Activated CD8-positive, alpha-beta T cell treated with anti-CD3 and anti-CD28 coated beads for 36 hours (primary cell): ENCODE results near the gene TBKBP1. TPM values are rescaled to one million over a fixed set of nuclear protein-coding genes. Genes with fewer than 3 reads are reported as not detected.

Source experiments
- ATAC-seq: fragments of 200-7000 bp; cut with Tn5 transposase; one replicate; pipeline ENCODE4 v1.10.0; 2021; ENCODE audit warnings: mild to moderate bottlenecking, moderate library complexity
- CTCF ChIA-PET: fragments of 350-600 bp; sonication (Branson Sonifier 250); formaldehyde crosslinking; loops from one replicate; lab custom pipeline; 2021; ENCODE audit warnings: antibody characterized with exemption; lab: Charles Lee
- POLR2A ChIA-PET: fragments of 350-600 bp; sonication (Branson Sonifier 250); formaldehyde crosslinking; loops from one replicate; lab custom pipeline; 2021; ENCODE audit warnings: antibody characterized with exemption; lab: Charles Lee
- DNase-seq: peaks from one replicate; pipeline ENCODE4 v3.0.0-alpha.2; 2020
- H3K27ac Mint-ChIP-seq: one replicate; pipeline ENCODE4 v1.8.0; 2021; ENCODE audit warnings: mild to moderate bottlenecking, mixed read lengths
- H3K27me3 Mint-ChIP-seq: one replicate; pipeline ENCODE4 v1.8.0; 2021; ENCODE audit warnings: mixed read lengths
- H3K36me3 Mint-ChIP-seq: one replicate; pipeline ENCODE4 v1.8.0; 2021; ENCODE audit warnings: low read depth, mixed read lengths
- H3K4me1 Mint-ChIP-seq: one replicate; pipeline ENCODE4 v1.8.0; 2021; ENCODE audit warnings: low read depth, mixed read lengths
- H3K4me3 Mint-ChIP-seq: one replicate; pipeline ENCODE4 v1.8.0; 2021; ENCODE audit warnings: mild to moderate bottlenecking, moderate library complexity, mixed read lengths
- H3K9me3 Mint-ChIP-seq: one replicate; pipeline ENCODE4 v1.8.0; 2021; ENCODE audit warnings: mixed read lengths
- CTCF ChIP-seq: fragments of 200-600 bp; IDR thresholded peaks from one replicate; pipeline ENCODE4 v1.8.0; 2022; ENCODE audit warnings: antibody characterized with exemption, mild to moderate bottlenecking
- intact Hi-C: fragments of 100-400 bp; cut with micrococcal nuclease; formaldehyde crosslinking; loops from one replicate; pipeline ENCODE4 v1.10.0; 2022
- total RNA-seq, 2 experiments: library from RNA; stranded (reverse); gene quantifications; one replicate each; pipeline ENCODE4 v1.2.3, GENCODE V29; 2021

TBKBP1 gene
- total RNA-seq, 2 experiments from 2014 or later, result 12.4 to 13.6 TPM

DNA sequence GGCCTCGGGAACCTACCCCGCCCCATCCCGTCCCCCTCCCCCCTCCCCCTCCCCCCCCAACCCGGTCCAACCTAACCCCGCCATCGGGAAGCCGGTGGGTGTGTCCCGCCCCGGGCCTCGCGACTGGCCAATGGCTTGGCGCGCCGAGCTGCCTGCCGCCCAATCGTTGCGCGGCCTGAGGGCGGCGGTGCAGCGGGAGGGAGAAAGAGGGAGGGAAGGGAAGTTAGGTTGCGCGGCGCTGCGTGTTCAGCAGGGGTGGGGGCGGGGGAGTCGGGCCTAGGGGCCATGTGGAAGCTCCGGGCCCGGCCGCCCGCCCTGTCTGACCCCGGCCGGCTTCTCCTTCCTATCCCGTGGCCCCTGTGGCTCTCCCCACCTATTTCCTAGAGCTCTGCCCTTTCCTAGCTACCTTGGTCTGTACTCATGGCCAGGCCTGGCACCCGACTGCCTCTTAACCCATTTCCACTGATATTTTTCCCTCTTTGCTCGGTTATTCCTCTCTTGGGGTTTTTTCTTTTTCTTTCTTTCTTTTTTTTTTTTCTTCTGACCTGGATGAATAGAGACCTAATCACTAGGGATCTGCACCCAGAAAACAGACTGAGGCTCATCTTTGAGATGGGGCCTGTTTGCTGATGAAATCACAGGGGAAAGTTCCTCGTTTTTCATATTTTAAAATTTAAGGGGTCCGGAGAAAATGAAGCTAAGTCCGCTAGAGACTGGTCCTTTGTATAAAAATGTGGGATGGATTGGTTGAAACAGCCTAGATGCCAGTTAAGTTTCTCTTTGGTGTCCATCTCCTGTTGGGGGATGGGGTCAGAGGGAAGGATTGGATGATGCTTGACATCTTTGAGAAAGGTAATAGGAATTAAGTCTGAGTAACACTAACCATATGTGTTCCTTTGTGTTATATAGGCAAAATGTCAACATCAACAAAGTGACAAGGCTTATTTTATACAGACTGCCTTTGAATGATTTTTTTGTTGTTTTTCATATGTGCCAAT lies 43.1 kb upstream of the TBKBP1 start:
- intact Hi-C loops, result no loop called here

GRCh38 chr17:47651704-47652103 lies 42.3 kb upstream of the TBKBP1 start:
- DNase-seq (no peak), ATAC-seq (no peak)
- Mint-ChIP-seq H3K4me3 (peak overlapping the region; percentile 94), H3K9me3 (no peaks in the 10 kb centered on the region), H3K27me3 (no peaks in the 10 kb centered on the region), H3K36me3 (peaks cover 57% of the 10 kb centered on the region), H3K27ac (peak overlapping the region; percentile 96), H3K4me1 (peaks cover 58% of the 10 kb centered on the region)
- POLR2A ChIA-PET, result interaction anchor here (0.6 to 24.4 kb wide), 8 partner anchors 18 to 147 kb away, joined by 3 to 583 read pairs (median 5); no protein-coding TSS in a partner anchor
- CTCF ChIA-PET, result interaction anchor here (8.2 kb wide), 1 partner anchor 12 kb away, joined by 92 read pairs; no protein-coding TSS in a partner anchor
- intact Hi-C loops, result no loop called here
- TF ChIP-seq CTCF, result no peak

More for the DNA sequence above, 43.1 kb upstream of the TBKBP1 start:
- Mint-ChIP-seq H3K4me1 (peaks cover 57% of the 10 kb centered on the region), H3K9me3 (no peaks in the 10 kb centered on the region), H3K36me3 (peaks cover 48% of the 10 kb centered on the region), H3K27ac (peak overlapping the region; percentile 96), H3K27me3 (no peaks in the 10 kb centered on the region), H3K4me3 (peak overlapping the region; percentile 94)
- DNase-seq, result peak; percentile 95
- ATAC-seq, result peak; percentile 48
- CTCF ChIA-PET, result interaction anchor here (1.2 to 8.2 kb wide), 2 partner anchors 13 to 48 kb away, joined by 4 to 92 read pairs; no protein-coding TSS in a partner anchor
- POLR2A ChIA-PET, result interaction anchor here (1.0 to 24.4 kb wide), 10 partner anchors 19 to 147 kb away, joined by 3 to 583 read pairs (median 6); partner anchors contain the start of genes TBKBP1 and TBX21
- TF ChIP-seq CTCF, result no peak

DNA sequence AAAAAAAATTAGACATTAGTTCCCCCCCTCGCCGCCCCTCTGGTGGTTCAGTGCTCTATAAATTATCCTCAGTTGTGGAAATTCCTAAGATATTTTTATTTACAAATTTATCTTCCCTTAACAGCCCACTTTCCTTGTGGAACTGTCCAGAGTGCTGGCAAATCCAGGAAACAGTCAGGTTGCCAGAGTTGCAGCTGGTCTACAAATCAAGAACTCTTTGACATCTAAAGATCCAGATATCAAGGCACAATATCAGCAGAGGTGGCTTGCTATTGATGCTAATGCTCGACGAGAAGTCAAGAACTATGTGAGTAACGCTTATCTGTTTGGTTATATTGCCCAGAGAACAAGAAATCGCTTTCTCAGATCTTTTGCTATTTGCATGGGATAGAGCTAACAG lies 41.4 kb upstream of the TBKBP1 start:
- no peak for ATAC-seq
- TF ChIP-seq CTCF, result no peak
- no peak for DNase-seq
- Mint-ChIP-seq H3K4me1 (peaks cover 63% of the 10 kb centered on the region), H3K9me3 (no peaks in the 10 kb centered on the region), H3K27me3 (no peaks in the 10 kb centered on the region), H3K36me3 (peaks cover 65% of the 10 kb centered on the region), H3K27ac (peak overlapping the region; percentile 77), H3K4me3 (peak overlapping the region; percentile 94)
- intact Hi-C loops, result no loop called here
- CTCF ChIA-PET, result interaction anchor here (0.6 to 8.2 kb wide), 2 partner anchors 11 to 29 kb away, joined by 3 to 92 read pairs; no protein-coding TSS in a partner anchor
- POLR2A ChIA-PET, result interaction anchor here (0.8 to 24.4 kb wide), 3 partner anchors 17 to 681 kb away, joined by 3 to 583 read pairs (median 5); no protein-coding TSS in a partner anchor

- TF ChIP-seq CTCF, result no peak
- DNase-seq (no peak), ATAC-seq (no peak)
- Mint-ChIP-seq H3K9me3 (no peaks in the 10 kb centered on the region), H3K4me1 (peaks cover 63% of the 10 kb centered on the region), H3K36me3 (peaks cover 71% of the 10 kb centered on the region), H3K27ac (peak overlapping the region; percentile 58), H3K4me3 (peak overlapping the region; percentile 59), H3K27me3 (no peaks in the 10 kb centered on the region)
- ChIA-PET CTCF (interaction anchor here (0.9 to 8.2 kb wide), 2 partner anchors 11 to 21 kb away, joined by 3 to 92 read pairs; no protein-coding TSS in a partner anchor), POLR2A (interaction anchor here (1.2 to 24.4 kb wide), 2 partner anchors 16 to 65 kb away, joined by 3 to 583 read pairs; no protein-coding TSS in a partner anchor)
- intact Hi-C loops, result no loop called here
Measured at GRCh38 chr17:47653442-47653841, 40.5 kb upstream of the TBKBP1 start.
